Muscle layer of duodenum (tissue), 2 donors: ENCODE results near the gene PER1.

Source experiments
- H3K27ac ChIP-seq: one replicate; pipeline ENCODE4 v1.7.0; 2013; ENCODE audit warnings: mild to moderate bottlenecking, low read length
- H3K27me3 ChIP-seq: one replicate; pipeline ENCODE4 v1.7.0; 2013; ENCODE audit warnings: low read depth, mild to moderate bottlenecking, control low read depth, low read length
- H3K36me3 ChIP-seq, 2 donors: one replicate each; pipeline ENCODE4 v1.7.0; 2013; ENCODE audit warnings: low read length in 2 of 2, control low read depth in 1 of 2, mild to moderate bottlenecking in 1 of 2; ENCODE audit not compliant: insufficient read depth in 2 of 2, control insufficient read depth in 1 of 2
- H3K4me1 ChIP-seq, 2 donors: one replicate each; pipeline ENCODE4 v1.7.0; 2013; ENCODE audit warnings: low read length in 2 of 2, mild to moderate bottlenecking in 2 of 2, control low read depth in 1 of 2, moderate library complexity in 1 of 2; ENCODE audit not compliant: insufficient read depth in 2 of 2, control insufficient read depth in 1 of 2
- H3K4me3 ChIP-seq, 2 donors: one replicate each; pipeline ENCODE4 v1.7.0; 2013; ENCODE audit warnings: low read length in 2 of 2, low read depth in 1 of 2, mild to moderate bottlenecking in 1 of 2
- H3K9me3 ChIP-seq, 2 donors: one replicate each; pipeline ENCODE4 v1.7.0; 2013; ENCODE audit warnings: low read length in 2 of 2, control low read depth in 1 of 2, mild to moderate bottlenecking in 1 of 2; ENCODE audit not compliant: control insufficient read depth in 1 of 2
- donor health status: healthy.

Gene PER1

DNA sequence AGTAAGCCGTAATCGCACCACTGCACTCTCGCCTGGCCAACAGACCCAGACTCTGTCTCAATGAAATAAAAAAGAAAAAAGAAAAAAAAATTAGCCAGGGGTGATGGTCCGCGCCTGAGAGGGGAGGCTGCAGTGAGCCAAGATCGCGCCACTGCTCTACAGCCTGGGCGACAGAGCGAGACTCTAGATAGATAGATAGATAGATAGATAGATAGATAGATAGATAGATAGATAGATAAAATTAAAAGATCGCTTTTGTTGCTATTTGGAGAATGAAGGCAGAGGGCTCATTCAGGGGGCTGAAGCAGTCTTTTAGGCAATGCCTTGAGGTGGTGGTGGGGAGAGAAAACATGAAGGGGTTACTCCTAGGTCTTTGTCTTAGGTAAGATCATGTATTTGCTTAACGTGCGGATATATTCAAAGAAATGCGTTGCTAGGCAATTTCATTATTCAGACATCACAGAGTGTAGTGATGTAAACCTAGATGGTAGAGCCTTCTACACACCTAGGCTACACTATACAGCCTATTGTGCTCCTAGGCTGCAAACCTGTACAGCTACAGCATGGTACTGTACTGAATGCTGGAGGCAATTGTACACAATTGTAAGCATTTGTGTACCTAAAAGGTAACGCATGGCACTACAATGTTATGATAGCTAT, 23.9 kb downstream of the PER1 start:
- Histone ChIP-seq H3K4me3 (no peak overlapping the region), H3K9me3 (no peaks in the 10 kb centered on the region), H3K27me3 (peaks cover 22% of the 10 kb centered on the region), H3K36me3 (no peaks in the 10 kb centered on the region), H3K27ac (no peak overlapping the region), H3K4me1 (peaks cover 13 to 36% of the 10 kb centered on the region in 2 donors)

DNA sequence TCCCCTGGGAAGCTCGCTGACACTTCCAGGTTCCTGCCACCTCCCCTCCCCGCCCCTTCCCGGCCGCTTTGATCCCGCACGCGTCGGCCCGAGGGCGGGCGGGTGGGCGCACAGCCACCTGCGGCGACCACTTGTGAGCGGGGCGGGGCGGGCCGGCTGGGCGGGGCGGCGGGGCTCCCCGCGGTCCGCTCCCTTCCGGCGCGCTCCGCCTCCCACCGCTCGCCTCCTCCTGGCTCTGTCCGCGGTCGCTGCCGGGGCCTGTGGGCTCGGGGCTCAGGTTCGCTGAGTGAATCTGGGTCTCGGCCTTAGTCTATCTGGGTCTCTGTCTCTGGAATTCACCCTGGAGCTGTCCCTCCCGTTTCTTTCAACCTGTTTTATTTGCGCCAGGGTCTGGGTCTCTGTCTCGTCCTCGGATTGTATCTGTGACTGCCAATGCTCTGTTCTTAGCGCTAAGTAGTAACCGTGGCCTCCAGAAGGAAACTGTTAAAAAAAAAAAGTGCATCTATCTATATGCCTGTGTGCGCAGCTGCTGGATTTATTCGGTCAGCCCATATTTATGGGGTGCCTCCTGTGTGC, 25.6 kb downstream of the PER1 start:
- peak overlapping the region; percentile 72 to 81 for H3K4me3 ChIP-seq
- peaks cover 31% of the 10 kb centered on the region for H3K27me3 ChIP-seq
- peaks cover 13 to 52% of the 10 kb centered on the region in 2 donors for H3K4me1 ChIP-seq
- no peaks in the 10 kb centered on the region for H3K9me3 ChIP-seq
- H3K36me3 ChIP-seq = no peaks in the 10 kb centered on the region
- no peak overlapping the region for H3K27ac ChIP-seq

DNA sequence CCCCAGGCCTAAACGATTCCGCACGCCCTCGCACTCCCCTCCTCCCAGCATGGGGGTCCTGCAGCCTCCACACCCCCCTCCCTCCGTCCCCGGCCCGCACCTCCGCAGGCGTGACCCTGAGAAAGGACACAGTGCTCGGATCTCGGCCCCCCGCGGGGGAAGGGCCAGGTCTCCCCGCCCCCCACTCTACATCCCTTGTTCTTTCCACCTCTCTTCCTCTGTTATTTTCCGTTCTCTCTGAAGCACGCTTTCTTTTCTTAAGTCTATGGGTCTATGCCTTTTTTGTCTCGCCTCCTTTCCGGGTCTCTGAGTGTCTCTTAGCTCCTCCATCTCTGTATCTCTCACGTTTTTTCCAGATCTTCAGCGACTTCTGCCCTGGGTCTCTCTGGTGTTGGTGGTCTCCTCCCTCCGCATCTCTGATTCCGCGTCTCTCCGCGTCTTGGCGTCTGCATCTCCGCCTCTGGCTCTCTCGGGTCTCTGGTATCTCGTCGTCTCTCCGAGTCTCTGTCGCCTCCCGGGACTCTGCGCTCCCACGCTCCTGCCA, 26.2 kb downstream of the PER1 start:
- H3K27ac ChIP-seq = no peak overlapping the region
- H3K36me3 ChIP-seq = no peaks in the 10 kb centered on the region
- H3K27me3 ChIP-seq = peaks cover 31% of the 10 kb centered on the region
- H3K4me1 ChIP-seq = peaks cover 13 to 58% of the 10 kb centered on the region in 2 donors
- H3K4me3 ChIP-seq = peak overlapping the region; percentile 72 to 81
- no peaks in the 10 kb centered on the region for H3K9me3 ChIP-seq

DNA sequence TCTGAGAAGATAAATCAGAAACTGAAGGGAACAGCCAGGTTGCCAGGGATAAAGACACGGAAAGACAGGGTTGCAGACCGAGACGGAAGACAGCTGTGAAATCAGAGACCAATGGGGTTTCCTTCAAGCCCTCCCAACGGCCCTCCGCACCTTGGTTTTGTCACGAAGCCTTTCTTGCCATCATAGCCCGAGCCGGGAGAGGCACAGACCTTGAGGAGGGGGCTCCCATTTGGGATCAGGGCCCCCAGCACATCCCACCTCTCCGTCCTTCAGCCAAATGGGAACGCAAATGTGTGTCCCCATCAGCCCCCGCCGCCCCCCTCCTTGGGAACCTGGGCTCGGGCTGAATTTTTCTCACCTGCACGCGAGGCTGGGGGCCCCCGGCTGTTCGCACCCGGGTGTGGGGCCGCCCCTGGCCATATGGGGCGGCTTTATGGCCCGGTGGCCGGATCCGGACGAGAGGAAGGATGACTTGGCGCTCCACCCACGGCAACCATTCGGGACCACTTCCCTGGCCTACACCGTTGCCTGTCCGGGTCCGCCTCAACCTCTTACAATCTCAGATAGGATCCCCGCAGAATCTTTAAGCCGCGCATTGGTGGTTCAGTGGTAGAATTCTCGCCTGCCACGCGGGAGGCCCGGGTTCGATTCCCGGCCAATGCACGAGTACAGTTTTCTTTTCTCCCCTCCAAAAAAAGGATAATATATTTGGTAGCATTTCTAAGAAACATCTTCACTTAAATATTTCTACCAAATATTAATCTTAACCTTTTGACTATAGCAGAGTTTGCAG, 26.9 kb downstream of the PER1 start:
- Histone ChIP-seq H3K27ac (no peak overlapping the region), H3K9me3 (no peaks in the 10 kb centered on the region), H3K36me3 (no peaks in the 10 kb centered on the region), H3K4me1 (peaks cover 14 to 63% of the 10 kb centered on the region in 2 donors), H3K4me3 (peak overlapping the region; percentile 72 to 81), H3K27me3 (peaks cover 31% of the 10 kb centered on the region)

DNA sequence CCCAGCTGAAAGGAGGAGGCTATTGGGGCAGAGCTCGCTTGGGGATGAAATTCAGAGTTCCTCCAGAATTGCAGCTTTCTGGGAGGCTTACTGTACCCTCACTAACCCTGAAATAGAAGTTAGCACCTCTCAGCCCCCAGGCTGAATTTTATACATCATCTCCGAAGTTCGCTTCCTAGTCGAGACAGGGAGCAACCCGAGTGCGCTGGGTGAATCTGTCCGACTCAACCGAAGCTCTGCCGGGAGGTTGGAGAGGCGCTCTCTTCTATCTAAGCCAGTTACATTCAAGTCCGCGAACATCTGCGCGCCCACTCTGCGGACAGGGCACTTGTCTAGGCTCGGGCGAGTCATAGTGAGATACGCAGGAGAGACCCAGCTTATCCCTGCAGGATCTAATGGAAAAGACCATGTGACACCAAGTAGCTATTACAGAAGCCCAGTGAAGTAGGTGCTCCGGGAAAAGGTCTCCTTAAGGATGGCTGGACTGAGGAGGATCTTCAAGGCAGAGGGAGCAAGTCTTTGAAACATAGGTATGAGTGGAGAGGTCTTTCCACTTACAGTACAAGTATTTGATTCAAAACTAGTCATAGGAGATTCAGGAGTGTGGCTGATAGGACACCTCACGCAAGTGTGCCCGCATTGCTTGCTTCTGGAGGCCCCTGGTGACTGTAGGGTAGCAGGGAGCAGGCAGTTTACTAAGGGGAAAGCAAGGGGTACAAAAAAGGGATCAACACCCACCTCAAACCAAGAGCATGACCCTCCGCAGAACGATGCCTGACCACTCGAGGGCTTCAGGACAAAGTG, 27.7 kb downstream of the PER1 start:
- Histone ChIP-seq H3K27ac (no peak overlapping the region), H3K4me1 (peaks cover 21 to 63% of the 10 kb centered on the region in 2 donors), H3K27me3 (peaks cover 31% of the 10 kb centered on the region)

DNA sequence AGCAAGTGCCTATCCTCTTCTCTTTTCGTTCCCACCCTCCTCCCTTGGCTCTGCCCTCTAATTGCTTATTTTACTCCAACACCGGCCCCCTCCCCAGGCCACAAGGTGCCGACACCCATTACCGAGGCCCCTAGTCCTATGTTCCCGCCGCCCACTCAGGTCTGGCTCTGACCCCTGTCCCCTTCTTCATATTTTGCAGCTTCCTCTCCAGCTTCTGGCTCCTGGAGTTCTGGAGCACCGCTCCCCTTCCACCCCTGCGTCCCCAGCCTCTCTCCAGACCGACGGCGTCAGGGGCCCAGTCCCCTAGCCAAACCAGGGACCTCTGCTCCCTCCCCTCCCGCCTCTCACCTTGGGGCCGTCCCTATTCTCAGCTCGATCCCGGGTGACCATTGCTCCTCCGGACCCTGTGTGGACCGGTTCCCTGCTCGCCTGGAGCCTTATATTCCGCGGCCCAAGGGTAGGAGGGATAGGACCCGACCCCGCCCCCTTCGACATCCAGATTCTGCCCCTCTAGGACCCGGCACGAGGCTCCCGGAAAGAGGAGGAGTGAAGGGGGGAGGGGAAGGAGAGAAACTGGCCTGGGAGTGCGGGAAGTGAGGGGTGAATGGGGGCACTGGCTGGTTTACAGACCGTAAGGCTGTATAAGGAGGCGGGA, 28.4 kb downstream of the PER1 start, which contains the start of gene HES7:
HES7 (minus strand) TSS at position 412 of the 655 bp plus-strand sequence; CDS start at position 390, 22 bp downstream.
- Histone ChIP-seq H3K9me3 (no peaks in the 10 kb centered on the region), H3K36me3 (no peaks in the 10 kb centered on the region), H3K27me3 (peaks cover 31% of the 10 kb centered on the region), H3K4me3 (peak within 1 kb of the TSS; percentile 73 to 81), H3K27ac (no peak within 1 kb of the TSS), H3K4me1 (peaks cover 21 to 64% of the 10 kb centered on the region in 2 donors)

More for the DNA sequence above, 27.7 kb downstream of the PER1 start:
- Histone ChIP-seq H3K9me3 (no peaks in the 10 kb centered on the region), H3K36me3 (no peaks in the 10 kb centered on the region), H3K4me3 (peak overlapping the region; percentile 73 to 81)

DNA sequence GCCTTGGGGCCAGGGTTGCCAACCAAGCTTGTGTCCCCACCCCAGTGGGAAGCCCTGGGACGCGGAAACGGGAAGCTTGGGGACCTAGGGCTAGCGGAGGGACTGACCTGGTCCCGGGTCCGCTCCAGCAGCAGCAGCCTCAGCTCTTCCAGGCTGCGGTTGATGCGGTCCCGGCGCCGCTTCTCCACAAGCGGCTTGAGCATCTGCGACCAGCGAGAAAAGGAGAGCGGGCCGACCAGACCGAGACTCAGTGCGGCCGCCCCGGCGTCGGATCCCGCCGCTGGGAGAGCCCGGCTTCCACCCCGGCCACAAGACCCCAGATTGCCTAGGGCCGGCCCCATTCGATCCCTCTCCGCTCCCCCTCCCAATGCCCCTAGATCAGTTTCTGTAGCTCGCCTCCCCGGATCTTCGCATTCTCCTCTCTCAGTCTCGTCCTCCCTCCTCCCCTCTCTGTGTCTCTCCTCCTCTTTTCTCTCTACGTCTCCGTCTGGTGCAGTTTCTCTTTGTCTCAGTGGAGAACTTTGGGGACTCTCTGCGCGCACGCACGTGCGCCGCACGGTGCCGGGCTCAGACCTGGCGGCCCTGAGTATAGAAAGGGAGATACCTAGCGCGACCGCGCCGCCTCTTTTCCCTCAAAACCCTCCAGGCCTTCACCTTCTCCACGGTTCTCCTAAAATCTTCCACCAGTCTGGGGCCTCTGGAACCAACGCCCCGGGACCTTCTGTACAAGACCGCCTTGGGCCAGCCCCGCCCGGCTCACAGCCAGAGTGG, 29.1 kb downstream of the PER1 start:
- Histone ChIP-seq H3K27me3 (peaks cover 31% of the 10 kb centered on the region), H3K4me1 (peaks cover 25 to 71% of the 10 kb centered on the region in 2 donors), H3K4me3 (peak overlapping the region; percentile 57 to 73), H3K36me3 (no peaks in the 10 kb centered on the region), H3K9me3 (no peaks in the 10 kb centered on the region), H3K27ac (no peak overlapping the region)

DNA sequence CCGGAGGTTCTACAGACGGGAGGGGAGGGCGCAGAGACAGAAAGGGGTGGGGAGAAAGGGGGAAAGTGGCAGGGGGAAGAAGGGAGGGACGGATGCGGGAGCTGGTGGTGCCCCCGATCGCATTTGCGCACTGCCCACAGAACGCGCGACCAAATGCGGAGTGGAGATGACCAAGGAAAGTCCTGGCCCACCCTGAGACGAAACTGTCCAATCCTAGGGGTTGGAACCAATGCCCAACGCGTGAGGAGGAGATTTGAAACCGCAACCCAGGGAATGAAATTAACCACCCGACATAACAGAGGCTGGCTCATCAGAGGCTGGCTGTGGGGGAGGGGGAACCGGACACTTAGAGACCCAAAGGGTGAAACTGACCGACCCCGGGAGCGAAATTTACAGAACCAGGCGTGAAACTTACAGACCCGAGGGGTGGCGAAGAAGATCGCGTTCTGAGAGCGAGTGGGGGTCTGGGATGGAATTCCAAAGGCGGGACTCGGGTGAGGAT, 29.7 kb downstream of the PER1 start:
- H3K9me3 ChIP-seq = no peaks in the 10 kb centered on the region
- H3K27ac ChIP-seq = no peak overlapping the region
- peaks cover 34% of the 10 kb centered on the region for H3K27me3 ChIP-seq
- peak overlapping the region; percentile 57 to 73 for H3K4me3 ChIP-seq
- no peaks in the 10 kb centered on the region for H3K36me3 ChIP-seq
- H3K4me1 ChIP-seq = peaks cover 31 to 77% of the 10 kb centered on the region in 2 donors

DNA sequence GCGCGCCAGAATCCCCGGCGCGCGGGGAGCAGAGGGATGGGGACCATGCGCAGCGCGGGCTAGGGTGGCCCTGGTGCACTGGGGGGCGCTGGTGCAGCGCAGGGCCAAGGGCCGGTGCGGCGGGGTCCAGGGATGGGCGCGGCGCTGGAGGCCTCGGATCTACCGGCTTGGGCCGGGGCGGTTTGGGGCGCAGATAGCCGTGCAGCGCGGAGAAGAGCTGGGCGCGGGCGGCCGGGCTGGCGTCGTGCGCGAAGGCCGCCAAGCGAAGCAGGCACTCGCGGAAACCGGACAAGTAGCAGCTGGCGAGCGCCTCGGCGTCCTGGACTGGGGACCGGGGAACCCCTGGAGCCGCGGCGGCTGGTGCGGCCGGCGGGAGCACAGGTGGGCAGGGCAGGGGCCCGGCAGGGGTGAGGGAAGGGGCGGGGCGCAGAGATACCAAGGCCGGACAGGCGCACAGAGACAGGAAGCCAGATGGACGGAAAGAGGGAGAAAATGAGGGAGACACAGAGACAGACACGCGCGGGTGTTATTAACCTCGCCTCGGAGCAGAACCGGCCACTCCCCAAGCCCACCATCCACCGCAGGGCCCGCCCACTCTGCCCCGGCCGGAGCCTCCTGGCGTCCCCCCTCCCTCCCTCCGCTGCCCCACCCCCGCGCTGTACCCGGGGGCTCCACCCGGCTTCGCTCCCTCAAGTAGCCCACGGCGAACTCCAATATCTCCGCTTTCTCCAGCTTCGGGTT, 30.4 kb downstream of the PER1 start:
- Histone ChIP-seq H3K4me3 (peak overlapping the region; percentile 57 to 73), H3K27ac (no peak overlapping the region), H3K4me1 (peaks cover 33 to 75% of the 10 kb centered on the region in 2 donors), H3K27me3 (peaks cover 34% of the 10 kb centered on the region), H3K9me3 (no peaks in the 10 kb centered on the region), H3K36me3 (no peaks in the 10 kb centered on the region)
